Fibroblast of lung (primary cell): Measurements from ENCODE around the gene PREP. TPM values are rescaled to one million over a fixed set of nuclear protein-coding genes. Genes with fewer than 3 reads are reported as not detected.

Experiments
- DNase-seq, 2 donors: peaks; one replicate each; pipeline versions ENCODE4 v3.0.0 to v3.0.0-alpha.2; 2010; ENCODE audit warnings: low read depth in 2 of 2
- H2AFZ ChIP-seq: 2 replicates; pipeline ENCODE4 v1.5.1; 2012; ENCODE audit warnings: low read length, control low read depth, inconsistent platforms
- H3K27ac ChIP-seq: 2 replicates; pipeline ENCODE4 v1.5.1; 2011; ENCODE audit warnings: low read length, control low read depth; ENCODE audit not compliant: insufficient read depth
- H3K27me3 ChIP-seq: 2 replicates; pipeline ENCODE4 v1.5.1; 2011; ENCODE audit warnings: mild to moderate bottlenecking, low read length; ENCODE audit not compliant: control insufficient read depth, insufficient read depth
- H3K36me3 ChIP-seq: 2 replicates; pipeline ENCODE4 v1.5.1; 2011; ENCODE audit warnings: low read length; ENCODE audit not compliant: control insufficient read depth, insufficient read depth
- H3K4me1 ChIP-seq: 2 replicates; pipeline ENCODE4 v1.5.1; 2011; ENCODE audit warnings: low read length; ENCODE audit not compliant: control insufficient read depth, insufficient read depth; ENCODE audit errors: extremely low read depth
- H3K4me2 ChIP-seq: 2 replicates; pipeline ENCODE4 v1.5.1; 2011; ENCODE audit warnings: low read length, control low read depth; ENCODE audit not compliant: insufficient read depth; ENCODE audit errors: extremely low read depth
- H3K4me3 ChIP-seq, 4 experiments: fragments of 200-600 bp in 1 of 4; sonication (generic) in 1 of 4; replicated peaks in 1 of 4; 2 replicates each; pipeline ENCODE4 v1.5.1; 2011 to 2016; ENCODE audit warnings: low read length in 4 of 4, low read depth in 3 of 4, mild to moderate bottlenecking in 3 of 4, control low read depth in 2 of 4, inconsistent platforms in 1 of 4, mixed read lengths in 1 of 4; ENCODE audit not compliant: insufficient read depth in 1 of 4; ENCODE audit errors: control extremely low read depth in 1 of 4
- H3K79me2 ChIP-seq: 2 replicates; pipeline ENCODE4 v1.5.1; 2012; ENCODE audit warnings: mild to moderate bottlenecking, low read length, inconsistent platforms; ENCODE audit not compliant: control insufficient read depth, insufficient read depth
- H3K9ac ChIP-seq: 2 replicates; pipeline ENCODE4 v1.5.1; 2011; ENCODE audit warnings: mild to moderate bottlenecking, low read length, control low read depth; ENCODE audit not compliant: insufficient read depth
- H3K9me3 ChIP-seq: 2 replicates; pipeline ENCODE4 v1.5.1; 2012; ENCODE audit warnings: low read depth, low read length; ENCODE audit not compliant: control insufficient read depth, insufficient read depth
- H4K20me1 ChIP-seq: 2 replicates; pipeline ENCODE4 v1.5.1; 2011; ENCODE audit warnings: low read length; ENCODE audit not compliant: control insufficient read depth, insufficient read depth; ENCODE audit errors: extremely low read depth
- CTCF ChIP-seq, 2 donors: IDR thresholded peaks in 1 of 2; conservative IDR thresholded peaks in 1 of 2; 1 replicate in 1 of 2; 2 replicates in 1 of 2; pipeline ENCODE4 v1.5.1; 2011 to 2012; ENCODE audit warnings: low read length in 2 of 2, control low read depth in 1 of 2, inconsistent platforms in 1 of 2, low read depth in 1 of 2, mild to moderate bottlenecking in 1 of 2
- EZH2 ChIP-seq: IDR thresholded peaks from 2 replicates; pipeline ENCODE4 v1.5.1; 2012; ENCODE audit warnings: low read length, control low read depth, mild to moderate bottlenecking; ENCODE audit errors: missing control alignments
- polyA plus RNA-seq, 2 donors: library from polyadenylated mRNA; depleted of rRNA in 1 of 2; stranded (reverse) in 1 of 2; unstranded in 1 of 2; fragments of >200 nt; gene quantifications; 2 replicates each; pipeline ENCODE4 v1.2.1, GENCODE V29; 2011 to 2012; ENCODE audit warnings: missing spikeins in 1 of 2
- total RNA-seq: library from RNA; depleted of rRNA; stranded (reverse); fragments of >200 nt; gene quantifications from 2 replicates; pipeline ENCODE4 v1.2.1, GENCODE V29; 2014

PREP gene
- total and polyA plus RNA-seq, 2 donors (not counting 1 experiment from before 2014, with no cell fraction given) = 18.3 to 30.7 TPM

- Histone ChIP-seq H4K20me1 (no peaks in the 10 kb centered on the region), H3K4me3 (no peak overlapping the region), H3K9ac (no peak overlapping the region), H3K79me2 (no peaks in the 10 kb centered on the region), H2AFZ (no peak overlapping the region), H3K36me3 (no peaks in the 10 kb centered on the region), H3K27ac (no peak overlapping the region), H3K27me3 (no peaks in the 10 kb centered on the region), H3K4me2 (no peak overlapping the region), H3K4me1 (no peaks in the 10 kb centered on the region), H3K9me3 (no peaks in the 10 kb centered on the region)
- no peak for DNase-seq
- TF ChIP-seq EZH2 (no peak), CTCF (conservative IDR thresholded peaks at IDR 0.05 in 1 of 2, IDR thresholded peaks at IDR 0.05 in 1 of 2; ENCODE audit: low read depth in 1 of 2, low read length in 2 of 2) (no peak)
Measured at GRCh38 chr6:105304825-105305224, 98.1 kb downstream of the PREP start.

- no peaks in the 10 kb centered on the region for H3K27me3 ChIP-seq
- H3K4me2 ChIP-seq = no peak overlapping the region
- DNase-seq = no peak
- no peak overlapping the region for H2AFZ ChIP-seq
- no peaks in the 10 kb centered on the region for H3K9me3 ChIP-seq
- H4K20me1 ChIP-seq = no peaks in the 10 kb centered on the region
- no peaks in the 10 kb centered on the region for H3K79me2 ChIP-seq
- H3K4me1 ChIP-seq = no peaks in the 10 kb centered on the region
- H3K4me3 ChIP-seq = no peak overlapping the region
- H3K9ac ChIP-seq = no peak overlapping the region
- no peaks in the 10 kb centered on the region for H3K36me3 ChIP-seq
- no peak overlapping the region for H3K27ac ChIP-seq
- TF ChIP-seq EZH2 (no peak), CTCF (conservative IDR thresholded peaks at IDR 0.05 in 1 of 2, IDR thresholded peaks at IDR 0.05 in 1 of 2; ENCODE audit: low read depth in 1 of 2, low read length in 2 of 2) (no peak)
Measured at GRCh38 chr6:105304366-105304765, 98.5 kb downstream of the PREP start.

GRCh38 chr6:105302617-105303128, 100.2 kb downstream of the PREP start:
- no peak for DNase-seq

More at GRCh38 chr6:105302617-105303128, 100.2 kb downstream of the PREP start:
- no peaks in the 10 kb centered on the region for H3K9me3 ChIP-seq
- H2AFZ ChIP-seq = no peak overlapping the region
- no peak overlapping the region for H3K4me2 ChIP-seq
- H3K79me2 ChIP-seq = no peaks in the 10 kb centered on the region
- H3K4me1 ChIP-seq = no peaks in the 10 kb centered on the region
- no peak overlapping the region for H3K27ac ChIP-seq
- no peaks in the 10 kb centered on the region for H4K20me1 ChIP-seq
- H3K4me3 ChIP-seq = no peak overlapping the region
- TF ChIP-seq EZH2 = no peak
- TF ChIP-seq CTCF (conservative IDR thresholded peaks at IDR 0.05 in 1 of 2, IDR thresholded peaks at IDR 0.05 in 1 of 2; ENCODE audit: low read depth in 1 of 2, low read length in 2 of 2) = no peak
- H3K27me3 ChIP-seq = no peaks in the 10 kb centered on the region
- H3K36me3 ChIP-seq = no peaks in the 10 kb centered on the region
- no peak overlapping the region for H3K9ac ChIP-seq
